Activated CD4-positive, CD25-positive, alpha-beta regulatory T cell (primary cell): ENCODE results near the gene DOCK6.

Source experiments
- DNase-seq, 4 experiments: peaks; one replicate each; lab custom pipeline; 2025; lab: John Stamatoyannopoulos, UW

DOCK6 gene

DNA sequence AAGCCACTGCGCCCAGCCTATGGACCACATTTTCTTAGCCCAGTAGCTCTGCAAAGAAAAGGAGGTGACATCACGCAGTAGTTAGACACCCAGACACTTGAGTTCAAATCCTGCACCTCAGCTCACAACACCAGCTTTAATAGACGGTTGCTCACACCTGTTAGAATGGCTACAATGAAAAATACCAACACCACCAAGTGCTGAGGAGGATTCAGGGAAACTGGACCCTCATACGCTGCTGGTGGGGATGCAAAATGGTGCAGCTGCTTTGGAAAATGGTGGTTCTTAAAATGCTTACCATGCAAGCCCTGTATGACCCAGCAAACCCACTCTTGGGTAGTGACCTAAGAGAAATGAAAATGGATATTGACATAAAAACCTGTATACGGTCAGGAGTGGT is 11.7 kb upstream of the DOCK6 start:
- DNase-seq = no peak

GRCh38 chr19:11273296-11273695 is 11.0 kb upstream of the DOCK6 start:
- DNase-seq = no peak

- no peak for DNase-seq
These were observed 7.1 kb upstream of the DOCK6 start for GRCh38 chr19:11269408-11269807.

GRCh38 chr19:11268783-11269267 is 6.5 kb upstream of the DOCK6 start:
- DNase-seq = no peak

DNA sequence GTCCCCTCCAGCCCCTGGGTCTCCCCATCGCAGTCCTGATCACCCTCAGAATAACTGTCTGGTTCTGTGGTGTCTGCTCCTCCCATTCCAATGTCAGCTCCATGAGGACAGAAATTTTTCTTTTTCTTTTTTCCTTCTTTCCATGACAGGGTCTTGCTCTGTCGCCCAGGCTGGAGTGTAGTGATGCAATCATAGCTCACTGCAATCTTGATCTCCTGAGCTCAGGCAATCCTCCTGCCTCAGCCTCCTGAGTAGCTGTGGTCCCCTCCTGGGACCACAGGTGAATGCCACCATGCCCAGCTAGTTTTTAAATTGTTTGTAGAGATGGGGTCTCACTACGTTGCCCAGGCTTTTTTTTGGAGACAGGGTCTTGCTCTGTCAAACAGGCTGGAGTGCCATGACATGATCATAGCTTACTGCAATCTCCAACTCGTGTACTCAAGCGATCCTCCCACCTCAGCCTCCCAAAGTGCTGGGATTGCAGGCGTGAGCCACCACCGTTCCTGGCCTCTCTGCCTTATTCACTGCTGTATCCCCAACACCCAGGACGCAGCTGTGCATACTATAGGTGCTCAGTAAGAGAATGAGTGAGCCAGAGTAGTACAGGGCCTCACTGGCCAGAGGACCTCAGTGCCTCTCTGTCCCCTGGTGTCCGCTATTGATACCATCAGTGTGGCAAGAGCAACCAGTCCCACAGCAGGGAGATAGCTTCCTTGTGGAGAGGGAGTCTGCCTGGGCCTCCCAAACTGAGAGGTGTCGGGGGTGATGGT is 5.2 kb upstream of the DOCK6 start:
- DNase-seq = no peak

DNA sequence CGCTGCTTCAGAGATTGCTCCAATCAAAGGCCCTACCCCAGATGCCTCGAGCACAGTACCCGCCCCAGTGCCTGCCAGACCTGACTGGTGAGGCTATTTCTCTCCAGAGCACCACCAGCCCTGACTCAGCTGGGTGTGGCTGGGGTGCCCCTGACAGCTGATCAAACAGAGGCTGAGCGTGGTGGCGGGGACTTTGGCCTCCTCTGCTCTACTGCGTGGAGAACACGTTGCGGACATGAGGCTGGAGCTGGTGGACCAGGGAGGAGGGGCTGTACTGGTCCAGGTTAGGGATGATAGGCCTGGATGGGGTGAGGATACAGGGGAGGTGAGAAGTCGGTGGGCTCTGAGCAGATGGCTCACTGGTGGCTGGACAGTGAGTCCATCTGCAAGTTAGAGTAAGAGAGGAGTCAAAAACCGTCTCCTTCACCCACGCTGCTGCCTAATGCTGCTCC is 3.5 kb upstream of the DOCK6 start:
- DNase-seq = no peak

- no peak for DNase-seq
These were observed 3.0 kb upstream of the DOCK6 start for GRCh38 chr19:11265177-11265784.

DNA sequence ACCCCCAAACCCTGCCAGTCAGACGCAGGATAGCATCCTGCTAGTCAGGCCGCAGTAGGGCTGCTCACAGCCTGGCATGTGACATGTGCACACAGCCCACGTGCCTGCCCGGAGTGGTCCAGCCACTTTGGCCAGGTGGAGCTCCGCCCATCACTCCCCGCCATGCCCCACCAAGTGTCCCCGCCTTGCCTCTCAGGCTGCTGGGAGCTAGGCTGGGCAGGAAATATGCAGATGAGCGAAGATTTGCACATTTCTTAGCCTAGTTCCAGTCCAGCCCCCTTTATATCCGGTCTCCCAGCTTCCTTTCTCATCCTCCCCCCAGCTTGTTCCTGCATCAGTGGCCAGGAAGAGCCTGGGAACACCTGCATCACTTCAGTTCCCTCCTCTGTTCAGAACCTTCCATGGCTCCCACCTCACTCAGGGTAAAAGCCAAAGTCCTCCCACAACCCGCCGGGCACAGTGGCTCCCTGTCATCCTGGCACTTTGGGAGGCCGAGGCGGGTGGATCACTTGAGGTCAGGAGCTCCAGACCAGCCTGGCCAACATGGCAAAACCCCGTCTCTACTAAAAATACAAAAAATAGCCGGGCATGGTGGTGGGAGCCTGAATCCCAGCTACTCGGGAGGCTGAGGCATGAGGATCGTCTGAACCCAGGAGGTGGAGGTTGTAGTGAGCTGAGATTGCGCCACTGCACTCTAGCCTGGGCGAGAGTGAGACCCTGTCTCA is 2.3 kb upstream of the DOCK6 start:
- DNase-seq = no peak

GRCh38 chr19:11263726-11264125 is 1.4 kb upstream of the DOCK6 start:
- no peak for DNase-seq

- DNase-seq = no peak
These were observed 823 bp downstream of the DOCK6 start for GRCh38 chr19:11261431-11261970.

- DNase-seq = no peak
These were observed 1.3 kb downstream of the DOCK6 start for GRCh38 chr19:11260996-11261395.

DNA sequence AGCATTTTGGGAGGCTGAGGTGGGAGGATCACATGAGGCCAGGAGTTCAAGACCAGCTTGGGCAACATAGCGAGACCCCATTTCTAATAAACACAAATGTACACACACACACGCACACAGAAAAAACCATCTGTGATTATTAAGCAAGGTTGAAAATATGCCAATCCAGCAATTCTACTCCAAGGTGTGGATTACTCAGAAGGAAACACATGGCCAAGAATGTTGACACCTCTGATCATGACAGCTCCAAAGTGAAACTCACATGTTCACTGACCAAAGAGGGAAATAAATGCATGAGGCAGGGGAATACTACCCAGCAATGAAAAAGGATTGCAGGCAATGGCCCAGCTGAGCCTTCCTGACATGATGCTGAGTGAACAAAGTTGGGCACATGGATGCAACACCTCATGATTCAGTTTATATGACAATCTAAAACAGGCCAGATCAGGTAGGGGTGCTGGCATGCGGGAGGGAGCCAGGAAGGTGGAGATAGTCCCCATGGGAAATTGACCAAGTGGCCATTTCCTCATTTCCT is 4.4 kb downstream of the DOCK6 start:
- DNase-seq = no peak

DNA sequence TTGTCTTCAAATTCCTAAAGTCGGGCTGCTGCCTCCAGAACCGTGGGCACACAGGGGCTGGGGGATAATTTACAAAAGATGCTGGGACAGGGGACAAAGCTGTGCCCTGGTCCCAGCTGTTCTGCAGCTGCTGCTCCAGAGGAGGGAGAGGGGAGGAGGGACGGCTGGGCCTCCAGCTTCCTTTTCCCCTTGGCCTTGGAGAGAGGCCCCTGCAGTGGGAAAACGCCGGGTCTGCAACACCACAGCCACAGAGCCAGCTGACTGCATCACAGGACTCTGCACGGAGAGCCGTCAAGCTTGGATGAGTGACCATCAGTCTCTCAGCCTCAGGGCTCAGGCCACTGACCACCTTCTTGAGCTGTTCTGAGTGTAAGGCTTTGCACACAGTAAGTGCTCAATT is 6.1 kb downstream of the DOCK6 start:
- DNase-seq = no peak

DNA sequence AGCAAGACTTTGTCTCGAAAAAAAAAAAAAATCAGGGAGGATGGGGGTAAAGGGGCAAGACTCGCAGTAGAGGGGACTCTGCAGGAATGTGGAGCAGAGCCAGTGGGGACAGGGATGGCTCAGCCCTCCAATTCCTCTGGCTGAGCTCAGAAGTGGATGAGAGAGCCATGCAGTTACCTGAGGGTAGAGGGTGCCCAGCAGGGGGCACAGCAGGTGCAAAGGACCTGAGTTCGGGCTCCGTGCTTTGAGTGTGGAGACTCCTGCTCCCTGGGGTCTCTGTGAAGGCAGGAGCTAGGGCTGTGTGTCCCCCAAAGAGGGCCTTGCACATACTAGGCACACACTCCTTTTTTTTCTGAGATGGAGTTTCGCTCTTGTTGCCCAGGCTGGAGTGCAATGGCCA is 7.7 kb downstream of the DOCK6 start:
- no peak for DNase-seq

DNA sequence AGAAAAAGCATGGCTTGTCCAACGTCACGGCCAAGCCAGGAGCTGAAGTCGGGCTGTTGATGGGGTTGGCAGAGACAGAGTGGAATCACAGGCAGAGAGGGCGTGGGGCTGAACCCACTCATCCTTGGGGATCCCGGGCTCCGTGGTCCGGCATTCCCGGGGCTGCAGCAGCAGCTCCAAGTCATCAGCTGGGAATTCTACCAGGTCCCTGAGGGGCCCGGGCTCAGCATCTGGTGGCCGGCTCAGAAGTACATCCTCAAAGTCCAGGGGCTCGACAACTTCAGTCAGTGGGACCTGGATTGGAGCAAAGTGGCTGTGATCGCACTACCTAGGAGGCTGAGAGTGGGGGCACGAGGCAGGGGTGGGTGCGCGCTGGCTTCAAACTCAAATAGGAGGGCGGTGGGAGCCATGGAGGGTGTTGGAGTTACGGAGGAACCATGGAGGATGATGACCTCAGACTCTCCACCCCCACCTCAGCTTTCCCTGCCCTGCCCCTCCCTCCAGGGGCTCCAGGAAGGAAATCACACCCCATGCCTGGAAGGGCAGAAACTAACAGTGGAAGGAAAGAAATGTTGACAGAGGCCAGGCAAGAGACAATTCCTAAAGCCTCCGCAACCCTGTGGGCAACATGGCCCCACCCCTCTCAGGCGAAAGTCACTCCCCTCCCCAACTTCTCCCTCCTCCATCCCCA is 9.5 kb downstream of the DOCK6 start:
- no peak for DNase-seq

GRCh38 chr19:11251650-11252314 is 10.5 kb downstream of the DOCK6 start:
- DNase-seq = no peak

DNA sequence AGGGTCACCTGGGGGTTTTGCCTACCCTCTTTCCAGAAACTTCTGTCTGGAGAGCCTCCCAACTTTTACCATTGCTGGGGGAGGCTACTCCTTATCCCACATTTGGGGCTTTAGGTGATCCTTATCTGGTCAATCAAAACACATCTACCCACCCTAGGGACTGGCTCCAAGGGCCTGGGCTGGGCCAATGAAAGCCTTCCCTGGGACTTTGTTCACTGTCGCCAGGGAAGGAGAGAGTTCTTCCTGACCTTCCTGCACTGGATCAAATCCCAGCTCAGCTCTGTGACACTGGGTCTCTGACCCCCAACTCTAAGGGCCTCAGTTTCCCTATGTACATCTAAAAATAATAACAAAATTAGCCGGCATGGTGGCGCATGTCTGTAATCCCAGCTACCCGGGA is 11.1 kb downstream of the DOCK6 start:
- no peak for DNase-seq

DNA sequence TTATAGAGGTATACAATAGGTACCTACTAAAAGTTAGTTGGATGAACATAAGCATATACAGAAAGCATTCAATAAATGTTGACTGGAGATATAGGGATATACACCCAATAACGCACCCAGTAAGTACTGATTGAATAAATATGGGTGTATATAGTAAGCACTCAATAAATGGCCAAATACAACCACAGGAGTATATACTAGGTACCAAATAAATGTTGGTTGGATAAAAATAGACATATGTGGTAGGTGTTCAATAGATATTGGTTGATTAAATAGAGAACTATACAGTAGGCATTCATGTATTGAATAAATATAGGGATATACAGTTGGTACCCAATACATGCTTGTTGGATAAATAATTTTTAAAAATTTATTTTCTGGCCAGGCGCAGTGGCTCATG is 13.5 kb downstream of the DOCK6 start:
- no peak for DNase-seq

GRCh38 chr19:11247934-11248333 is 14.4 kb downstream of the DOCK6 start:
- no peak for DNase-seq

GRCh38 chr19:11247391-11247790 is 14.9 kb downstream of the DOCK6 start:
- DNase-seq = no peak

DNA sequence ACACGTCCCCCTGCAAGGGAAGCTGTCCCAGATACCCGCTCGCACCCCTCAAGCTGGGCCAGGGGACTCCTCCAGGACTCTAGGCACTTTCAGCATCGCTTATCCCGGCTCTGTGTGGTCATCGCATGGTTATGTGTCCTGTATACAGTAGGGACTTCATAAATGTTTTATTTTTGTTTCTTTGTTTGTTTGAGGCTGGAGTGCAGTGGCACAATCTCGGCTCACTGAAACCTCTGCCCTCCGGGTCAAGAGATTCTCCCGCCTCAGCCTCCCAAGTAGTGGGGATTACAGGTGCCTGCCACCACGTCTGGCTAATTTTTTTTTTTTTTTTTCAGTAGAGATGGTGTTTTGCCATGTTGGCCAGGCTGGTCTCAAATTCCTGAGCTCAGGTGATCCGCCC is 15.4 kb downstream of the DOCK6 start:
- DNase-seq = no peak
